ENCODE measurements around the gene HAND2. TPM values are rescaled to one million over a fixed set of nuclear protein-coding genes. Genes with fewer than 3 reads are reported as not detected.

The HAND2 gene
- total RNA-seq, 1 donor = 1.8 TPM

GRCh38 chr4:173511787-173512361, 18.2 kb downstream of the HAND2 start:
- H3K4me1 ChIP-seq (ENCODE audit: insufficient read depth, low read length) = peaks cover 3% of the 10 kb centered on the region
- no peak for DNase-seq (ENCODE audit: insufficient read length, low spot score, missing footprints)
- H3K27ac ChIP-seq (ENCODE audit: low read depth, low read length) = no peak overlapping the region
- H3K79me2 ChIP-seq (ENCODE audit: insufficient read depth, low read length) = no peaks in the 10 kb centered on the region
- H4K20me1 ChIP-seq (ENCODE audit: insufficient read depth, low read length) = no peaks in the 10 kb centered on the region
- no peak for TF ChIP-seq CTCF (IDR thresholded peaks at IDR 0.05; ENCODE audit: extremely low read depth, low read depth, low read length)
- no peaks in the 10 kb centered on the region for H3K9me3 ChIP-seq (ENCODE audit: low read depth, low read length)
- H2AFZ ChIP-seq (ENCODE audit: low read length) = no peak overlapping the region
- H3K4me2 ChIP-seq (ENCODE audit: insufficient read depth, low read length) = no peak overlapping the region
- peaks cover 13% of the 10 kb centered on the region for H3K27me3 ChIP-seq (ENCODE audit: insufficient read depth, low read length)
- peaks cover 2% of the 10 kb centered on the region for H3K36me3 ChIP-seq (ENCODE audit: insufficient read depth, low read length)
- no peak overlapping the region for H3K4me3 ChIP-seq (ENCODE audit: insufficient read depth, low read length)

GRCh38 chr4:173509036-173510001, 20.7 kb downstream of the HAND2 start:
- H3K27ac ChIP-seq (ENCODE audit: low read depth, low read length) = no peak overlapping the region
- no peak for TF ChIP-seq CTCF (IDR thresholded peaks at IDR 0.05; ENCODE audit: extremely low read depth, low read depth, low read length)
- H3K4me3 ChIP-seq (ENCODE audit: insufficient read depth, low read length) = peak overlapping the region; percentile 81
- peak; percentile 94 for DNase-seq (ENCODE audit: insufficient read length, low spot score, missing footprints)
- H3K4me1 ChIP-seq (ENCODE audit: insufficient read depth, low read length) = peaks cover 3% of the 10 kb centered on the region
- H2AFZ ChIP-seq (ENCODE audit: low read length) = peak overlapping the region; percentile 95
- peaks cover 2% of the 10 kb centered on the region for H3K36me3 ChIP-seq (ENCODE audit: insufficient read depth, low read length)
- H3K27me3 ChIP-seq (ENCODE audit: insufficient read depth, low read length) = no peaks in the 10 kb centered on the region
- H3K4me2 ChIP-seq (ENCODE audit: insufficient read depth, low read length) = peak overlapping the region; percentile 81
- H3K79me2 ChIP-seq (ENCODE audit: insufficient read depth, low read length) = no peaks in the 10 kb centered on the region
- H3K9me3 ChIP-seq (ENCODE audit: low read depth, low read length) = no peaks in the 10 kb centered on the region
- H4K20me1 ChIP-seq (ENCODE audit: insufficient read depth, low read length) = no peaks in the 10 kb centered on the region

GRCh38 chr4:173508386-173509035, 21.5 kb downstream of the HAND2 start:
- H3K36me3 ChIP-seq (ENCODE audit: insufficient read depth, low read length) = peaks cover 2% of the 10 kb centered on the region
- peak overlapping the region; percentile 95 for H2AFZ ChIP-seq (ENCODE audit: low read length)
- TF ChIP-seq CTCF (IDR thresholded peaks at IDR 0.05; ENCODE audit: extremely low read depth, low read depth, low read length) = no peak
- no peaks in the 10 kb centered on the region for H4K20me1 ChIP-seq (ENCODE audit: insufficient read depth, low read length)
- peak overlapping the region; percentile 81 for H3K4me2 ChIP-seq (ENCODE audit: insufficient read depth, low read length)
- DNase-seq (ENCODE audit: insufficient read length, low spot score, missing footprints) = peak; percentile 71
- H3K27ac ChIP-seq (ENCODE audit: low read depth, low read length) = no peak overlapping the region
- no peaks in the 10 kb centered on the region for H3K79me2 ChIP-seq (ENCODE audit: insufficient read depth, low read length)
- H3K9me3 ChIP-seq (ENCODE audit: low read depth, low read length) = no peaks in the 10 kb centered on the region
- peak overlapping the region; percentile 81 for H3K4me3 ChIP-seq (ENCODE audit: insufficient read depth, low read length)
- peaks cover 3% of the 10 kb centered on the region for H3K4me1 ChIP-seq (ENCODE audit: insufficient read depth, low read length)
- H3K27me3 ChIP-seq (ENCODE audit: insufficient read depth, low read length) = peaks cover 3% of the 10 kb centered on the region
